HL-60 (cell line): ENCODE measurements around the gene CTSW.

Source experiments
- DNase-seq, 2 experiments: peaks; one replicate each; pipeline ENCODE4 v3.0.0-alpha.2; 2010 to 2020; ENCODE audit warnings: low read depth in 1 of 2, low spot score in 1 of 2
- H3K27ac ChIP-seq: fragments of 250-450 bp; sonication (Bioruptor Pico); replicated peaks from 2 replicates; pipeline ENCODE4 v1.5.1; 2020; ENCODE audit warnings: mild to moderate bottlenecking, moderate library complexity
- H3K27me3 ChIP-seq: fragments of 250-450 bp; sonication (Bioruptor Pico); 2 replicates; pipeline ENCODE4 v1.5.1; 2021; ENCODE audit warnings: mild to moderate bottlenecking, moderate library complexity; ENCODE audit not compliant: insufficient read depth, poor library complexity, severe bottlenecking
- H3K4me3 ChIP-seq: replicated peaks from 2 replicates; pipeline ENCODE4 v1.5.1; 2011; ENCODE audit warnings: mild to moderate bottlenecking, control low read depth, low read length; ENCODE audit not compliant: insufficient read depth
- CTCF ChIP-seq: IDR thresholded peaks from one replicate; pipeline ENCODE4 v1.5.1; 2011; ENCODE audit warnings: low read length, control low read depth, inconsistent platforms; ENCODE audit not compliant: insufficient read depth
- GABPA ChIP-seq: IDR thresholded peaks from 2 replicates; pipeline ENCODE4 v1.6.1; 2012; ENCODE audit warnings: low read depth
- POLR2AphosphoS5 ChIP-seq: IDR thresholded peaks from 2 replicates; pipeline ENCODE4 v1.6.1; 2012; ENCODE audit warnings: low read depth
- REST ChIP-seq: IDR thresholded peaks from 2 replicates; pipeline ENCODE4 v1.6.1; 2012; ENCODE audit warnings: low read depth; ENCODE audit not compliant: insufficient replicate concordance
- SPI1 ChIP-seq: IDR thresholded peaks from 2 replicates; pipeline ENCODE4 v1.6.1; 2012; ENCODE audit warnings: low read depth, mild to moderate bottlenecking, borderline replicate concordance

Gene CTSW

GRCh38 chr11:65863889-65864705 is 15.5 kb upstream of the CTSW start:
- Histone ChIP-seq H3K27ac (no peak overlapping the region), H3K4me3 (no peak overlapping the region), H3K27me3 (no peaks in the 10 kb centered on the region)
- DNase-seq, result no peak
- TF ChIP-seq GABPA, result no peak
- no peak for TF ChIP-seq SPI1
- no peak for TF ChIP-seq POLR2AphosphoS5
- no peak for TF ChIP-seq REST
- no peak for TF ChIP-seq CTCF

GRCh38 chr11:65864706-65865471 is 14.7 kb upstream of the CTSW start:
- H3K27me3 ChIP-seq, result no peaks in the 10 kb centered on the region
- DNase-seq, result no peak
- H3K4me3 ChIP-seq, result no peak overlapping the region
- no peak for TF ChIP-seq CTCF
- TF ChIP-seq POLR2AphosphoS5, result no peak
- no peak for TF ChIP-seq GABPA
- TF ChIP-seq REST, result no peak
- TF ChIP-seq SPI1, result no peak
- H3K27ac ChIP-seq, result no peak overlapping the region

- no peak overlapping the region for H3K27ac ChIP-seq
- TF ChIP-seq REST (no peak), POLR2AphosphoS5 (no peak), GABPA (no peak), SPI1 (no peak), CTCF (no peak)
- no peak for DNase-seq
- no peak overlapping the region for H3K4me3 ChIP-seq
- H3K27me3 ChIP-seq, result no peaks in the 10 kb centered on the region
Measured at GRCh38 chr11:65865550-65866172, 14.0 kb upstream of the CTSW start.
